Left ventricle myocardium inferior (tissue), 1 donor: ENCODE data around the gene SMYD3. TPM values are rescaled to one million over a fixed set of nuclear protein-coding genes. Genes with fewer than 3 reads are reported as not detected.

Experiments
- DNase-seq: peaks from one replicate; pipeline ENCODE4 v3.0.0-alpha.2; 2020
- H3K27ac ChIP-seq: fragments of 200-600 bp; replicated peaks from 2 replicates; pipeline ENCODE4 v1.8.0; 2021
- H3K27me3 ChIP-seq: fragments of 200-600 bp; 2 replicates; pipeline ENCODE4 v1.8.0; 2021; ENCODE audit warnings: low read depth
- H3K36me3 ChIP-seq: fragments of 200-600 bp; 2 replicates; pipeline ENCODE4 v1.8.0; 2021
- H3K4me1 ChIP-seq: fragments of 200-600 bp; 2 replicates; pipeline ENCODE4 v1.8.0; 2021
- H3K4me3 ChIP-seq: fragments of 200-600 bp; 2 replicates; pipeline ENCODE4 v1.8.0; 2021; ENCODE audit warnings: mild to moderate bottlenecking, moderate library complexity
- H3K9me3 ChIP-seq: fragments of 200-600 bp; replicated peaks from 2 replicates; pipeline ENCODE4 v1.8.0; 2021
- intact Hi-C: fragments of 100-400 bp; cut with micrococcal nuclease; formaldehyde crosslinking; loops from one replicate; pipeline ENCODE4 v1.11.0; 2022
- total RNA-seq: library from RNA; stranded (reverse); fragmentation: NEBNext Ultra II Directional; extraction: Animal tissue kit (Norgen Biotek cat#: 25700); gene quantifications from one replicate; pipeline ENCODE4 v1.2.1, GENCODE V29; 2021
- TF ChIP-seq, protein P1 (sequence below): fragments of 200-600 bp; IDR thresholded peaks from 2 replicates; pipeline ENCODE4 v1.8.0; 2021; ENCODE audit warnings: antibody characterized with exemption, mild to moderate bottlenecking, borderline replicate concordance
- donor health status: DM: no; HTN: yes; CAD: no; lungs with severe emphysema.

SMYD3 gene
- total RNA-seq, 1 donor from 2014 or later = 9.9 TPM

DNA sequence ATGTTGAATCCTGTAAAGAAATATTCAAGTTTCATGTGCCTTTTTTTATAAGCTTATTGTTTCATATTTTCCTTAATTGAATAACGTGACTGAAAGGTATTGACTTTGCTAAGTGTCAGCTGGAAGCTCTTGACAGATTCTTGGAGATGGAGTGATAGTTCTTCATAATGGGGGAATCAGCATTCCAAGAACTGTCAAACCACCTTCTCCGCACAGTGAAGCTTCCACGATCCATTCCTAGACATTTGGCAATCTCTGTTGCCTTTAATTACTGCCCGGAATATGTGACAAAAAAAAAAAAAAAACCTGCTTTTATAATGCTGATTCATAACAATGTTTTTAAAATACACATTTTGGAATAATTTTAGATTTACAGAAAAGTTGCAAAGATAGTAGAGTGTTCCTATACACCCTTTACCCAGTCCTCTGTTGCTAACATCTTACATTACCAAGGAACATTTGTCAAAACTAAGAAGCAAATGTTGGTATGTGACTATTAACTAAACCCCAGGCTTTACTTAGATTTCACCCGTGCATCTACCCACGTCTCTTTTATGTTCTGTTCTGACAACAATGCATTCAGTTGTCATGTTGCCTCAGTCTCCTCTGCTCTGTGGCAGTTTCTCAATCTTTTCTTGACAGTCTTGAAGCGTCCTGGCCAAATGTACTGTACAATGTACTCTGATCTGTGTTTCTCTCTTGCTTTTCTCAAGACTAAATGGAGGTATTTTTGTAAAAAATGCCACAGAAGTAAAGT is 674.1 kb downstream of the SMYD3 start:
- DNase-seq = no peak
- intact Hi-C loops = no loop called here
- Histone ChIP-seq H3K4me1 (peaks cover 17% of the 10 kb centered on the region), H3K27me3 (no peaks in the 10 kb centered on the region), H3K36me3 (no peaks in the 10 kb centered on the region), H3K9me3 (no peaks in the 10 kb centered on the region), H3K4me3 (no peak overlapping the region), H3K27ac (no peak overlapping the region)
- TF ChIP-seq, protein P1, sequence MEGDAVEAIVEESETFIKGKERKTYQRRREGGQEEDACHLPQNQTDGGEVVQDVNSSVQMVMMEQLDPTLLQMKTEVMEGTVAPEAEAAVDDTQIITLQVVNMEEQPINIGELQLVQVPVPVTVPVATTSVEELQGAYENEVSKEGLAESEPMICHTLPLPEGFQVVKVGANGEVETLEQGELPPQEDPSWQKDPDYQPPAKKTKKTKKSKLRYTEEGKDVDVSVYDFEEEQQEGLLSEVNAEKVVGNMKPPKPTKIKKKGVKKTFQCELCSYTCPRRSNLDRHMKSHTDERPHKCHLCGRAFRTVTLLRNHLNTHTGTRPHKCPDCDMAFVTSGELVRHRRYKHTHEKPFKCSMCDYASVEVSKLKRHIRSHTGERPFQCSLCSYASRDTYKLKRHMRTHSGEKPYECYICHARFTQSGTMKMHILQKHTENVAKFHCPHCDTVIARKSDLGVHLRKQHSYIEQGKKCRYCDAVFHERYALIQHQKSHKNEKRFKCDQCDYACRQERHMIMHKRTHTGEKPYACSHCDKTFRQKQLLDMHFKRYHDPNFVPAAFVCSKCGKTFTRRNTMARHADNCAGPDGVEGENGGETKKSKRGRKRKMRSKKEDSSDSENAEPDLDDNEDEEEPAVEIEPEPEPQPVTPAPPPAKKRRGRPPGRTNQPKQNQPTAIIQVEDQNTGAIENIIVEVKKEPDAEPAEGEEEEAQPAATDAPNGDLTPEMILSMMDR = no peak

- DNase-seq = no peak
- intact Hi-C loops = no loop called here
- H3K4me1 ChIP-seq = peaks cover 17% of the 10 kb centered on the region
- H3K27ac ChIP-seq = no peak overlapping the region
- TF ChIP-seq, protein P1 = no peak
- H3K4me3 ChIP-seq = no peak overlapping the region
- no peaks in the 10 kb centered on the region for H3K9me3 ChIP-seq
- no peaks in the 10 kb centered on the region for H3K27me3 ChIP-seq
- no peaks in the 10 kb centered on the region for H3K36me3 ChIP-seq
Observed at GRCh38 chr1:245831518-245831917, 675.6 kb downstream of the SMYD3 start.

DNA sequence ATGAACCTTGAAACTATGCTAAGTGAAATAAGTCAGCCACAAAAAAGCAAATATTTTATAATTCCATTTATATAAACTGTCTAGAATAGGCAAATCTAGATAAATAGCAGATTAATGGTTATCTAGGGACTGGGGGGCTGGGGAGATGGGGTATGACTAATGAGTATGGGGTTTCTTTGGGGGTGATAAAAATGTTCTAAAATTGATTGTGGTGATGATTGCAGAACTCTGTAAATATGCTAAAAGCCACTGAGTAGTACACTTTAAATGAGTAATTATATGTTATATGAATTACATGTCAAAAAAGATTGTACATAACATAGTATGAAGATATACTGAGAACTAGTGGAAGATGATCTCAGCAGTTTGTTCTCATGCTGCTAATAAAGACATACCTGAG is 677.3 kb downstream of the SMYD3 start:
- intact Hi-C loops = loop anchor here (10.0 kb wide), 1 partner anchor 175 kb away; no protein-coding TSS in a partner anchor
- Histone ChIP-seq H3K36me3 (no peaks in the 10 kb centered on the region), H3K4me1 (peaks cover 17% of the 10 kb centered on the region), H3K27ac (no peak overlapping the region), H3K9me3 (no peaks in the 10 kb centered on the region), H3K4me3 (no peak overlapping the region), H3K27me3 (no peaks in the 10 kb centered on the region)
- TF ChIP-seq, protein P1 = no peak
- DNase-seq = no peak

- TF ChIP-seq, protein P1 = no peak
- intact Hi-C loops = loop anchor here (10.0 kb wide), 1 partner anchor 176 kb away; no protein-coding TSS in a partner anchor
- Histone ChIP-seq H3K4me3 (no peak overlapping the region), H3K4me1 (peaks cover 17% of the 10 kb centered on the region), H3K9me3 (no peaks in the 10 kb centered on the region), H3K36me3 (no peaks in the 10 kb centered on the region), H3K27ac (no peak overlapping the region), H3K27me3 (no peaks in the 10 kb centered on the region)
- no peak for DNase-seq
Observed at GRCh38 chr1:245829194-245829593, 677.9 kb downstream of the SMYD3 start.

DNA sequence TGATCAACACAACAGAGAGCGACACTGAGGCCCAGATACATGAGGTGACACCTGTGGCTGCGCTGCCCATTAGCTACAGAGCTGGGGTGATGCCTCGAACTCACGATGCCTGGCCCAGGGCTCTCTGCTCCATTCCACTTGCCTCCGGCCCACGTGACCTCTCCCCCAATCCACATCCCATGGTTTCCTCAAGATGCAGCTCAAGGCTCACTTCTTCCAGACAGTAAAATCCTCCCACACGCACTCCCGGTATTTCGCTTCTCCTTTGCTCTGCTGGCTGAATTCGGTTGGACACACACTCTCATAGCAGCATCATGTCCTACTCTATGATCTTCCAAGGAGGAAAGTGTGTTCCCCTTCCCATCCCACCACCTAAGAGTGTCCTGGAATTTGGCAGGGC is 679.8 kb downstream of the SMYD3 start:
- Histone ChIP-seq H3K4me3 (no peak overlapping the region), H3K4me1 (peaks cover 12% of the 10 kb centered on the region), H3K9me3 (no peaks in the 10 kb centered on the region), H3K36me3 (no peaks in the 10 kb centered on the region), H3K27ac (no peak overlapping the region), H3K27me3 (no peaks in the 10 kb centered on the region)
- intact Hi-C loops = loop anchor here (10.0 kb wide), 1 partner anchor 178 kb away; no protein-coding TSS in a partner anchor
- no peak for DNase-seq
- TF ChIP-seq, protein P1 = no peak
